T-helper 1 cell treated with Interleukin-12 subunit alpha and Interleukin-12 subunit beta and Interleukin-4 antibody, amounts not matched to agents 30 μg/mL and 1 μg/mL, for 36 hours (primary cell): Measurements from ENCODE around the gene FAM114A1.
"Not testable (repeated sequence)": the region's sequence is repeated elsewhere in the genome, so short reads cannot be mapped to it uniquely, and the experiment has no call there.

Experiments used
- H3K27ac Mint-ChIP-seq: one replicate; pipeline ENCODE4 v1.8.0; 2021; ENCODE audit warnings: mild to moderate bottlenecking, mixed read lengths
- H3K27me3 Mint-ChIP-seq: one replicate; pipeline ENCODE4 v1.8.0; 2021; ENCODE audit warnings: low read depth, mixed read lengths
- H3K36me3 Mint-ChIP-seq: one replicate; pipeline ENCODE4 v1.8.0; 2021; ENCODE audit warnings: low read depth, mixed read lengths
- H3K4me1 Mint-ChIP-seq: one replicate; pipeline ENCODE4 v1.8.0; 2021; ENCODE audit warnings: low read depth, mixed read lengths
- H3K4me3 Mint-ChIP-seq: one replicate; pipeline ENCODE4 v1.8.0; 2021; ENCODE audit warnings: mild to moderate bottlenecking, moderate library complexity, mixed read lengths
- H3K9me3 Mint-ChIP-seq: one replicate; pipeline ENCODE4 v1.8.0; 2021; ENCODE audit warnings: mixed read lengths

FAM114A1 gene

GRCh38 chr4:38967260-38968095 is 99.9 kb downstream of the FAM114A1 start:
- no peaks in the 10 kb centered on the region for H3K27me3 Mint-ChIP-seq
- H3K4me3 Mint-ChIP-seq = no peak overlapping the region
- peak overlapping the region; percentile 38 for H3K27ac Mint-ChIP-seq
- H3K36me3 Mint-ChIP-seq = peaks cover 79% of the 10 kb centered on the region
- peaks cover 24% of the 10 kb centered on the region for H3K4me1 Mint-ChIP-seq
- peaks cover 16% of the 10 kb centered on the region for H3K9me3 Mint-ChIP-seq

GRCh38 chr4:38968668-38969067 is 101.1 kb downstream of the FAM114A1 start:
- Mint-ChIP-seq H3K4me1 (peaks cover 17% of the 10 kb centered on the region), H3K9me3 (peaks cover 7% of the 10 kb centered on the region), H3K27ac (no peak overlapping the region), H3K4me3 (no peak overlapping the region), H3K36me3 (peaks cover 75% of the 10 kb centered on the region), H3K27me3 (no peaks in the 10 kb centered on the region)

GRCh38 chr4:38976308-38976707 is 108.7 kb downstream of the FAM114A1 start:
- no peak overlapping the region for H3K4me3 Mint-ChIP-seq
- H3K36me3 Mint-ChIP-seq = peaks cover 59% of the 10 kb centered on the region
- no peaks in the 10 kb centered on the region for H3K27me3 Mint-ChIP-seq
- no peak overlapping the region for H3K27ac Mint-ChIP-seq
- no peaks in the 10 kb centered on the region for H3K9me3 Mint-ChIP-seq
- peaks cover 15% of the 10 kb centered on the region for H3K4me1 Mint-ChIP-seq

- no peak overlapping the region for H3K4me3 Mint-ChIP-seq
- H3K9me3 Mint-ChIP-seq = no peaks in the 10 kb centered on the region
- H3K4me1 Mint-ChIP-seq = peaks cover 32% of the 10 kb centered on the region
- H3K27me3 Mint-ChIP-seq = no peaks in the 10 kb centered on the region
- no peak overlapping the region for H3K27ac Mint-ChIP-seq
- peaks cover 68% of the 10 kb centered on the region for H3K36me3 Mint-ChIP-seq
These were observed 111.5 kb downstream of the FAM114A1 start for GRCh38 chr4:38979081-38979480.

GRCh38 chr4:38979511-38980230 is 112.1 kb downstream of the FAM114A1 start:
- Mint-ChIP-seq H3K4me3 (no peak overlapping the region), H3K36me3 (peaks cover 71% of the 10 kb centered on the region), H3K27me3 (no peaks in the 10 kb centered on the region), H3K9me3 (no peaks in the 10 kb centered on the region), H3K27ac (no peak overlapping the region), H3K4me1 (peaks cover 36% of the 10 kb centered on the region)

GRCh38 chr4:38980903-38981676 is 113.5 kb downstream of the FAM114A1 start:
- Mint-ChIP-seq H3K4me3 (peak overlapping the region; percentile 38), H3K27ac (peak overlapping the region; percentile 81), H3K4me1 (peaks cover 45% of the 10 kb centered on the region), H3K27me3 (no peaks in the 10 kb centered on the region), H3K9me3 (no peaks in the 10 kb centered on the region), H3K36me3 (peaks cover 69% of the 10 kb centered on the region)

- H3K4me3 Mint-ChIP-seq = no peak overlapping the region
- H3K36me3 Mint-ChIP-seq = peaks cover 64% of the 10 kb centered on the region
- H3K4me1 Mint-ChIP-seq = peaks cover 55% of the 10 kb centered on the region
- H3K27ac Mint-ChIP-seq = no peak overlapping the region
- H3K27me3 Mint-ChIP-seq = no peaks in the 10 kb centered on the region
- no peaks in the 10 kb centered on the region for H3K9me3 Mint-ChIP-seq
These were observed 114.9 kb downstream of the FAM114A1 start for GRCh38 chr4:38982361-38983095.

GRCh38 chr4:38983291-38983690 is 115.7 kb downstream of the FAM114A1 start:
- Mint-ChIP-seq H3K4me1 (peaks cover 61% of the 10 kb centered on the region), H3K27me3 (no peaks in the 10 kb centered on the region), H3K9me3 (no peaks in the 10 kb centered on the region), H3K36me3 (peaks cover 65% of the 10 kb centered on the region), H3K4me3 (no peak overlapping the region), H3K27ac (peak overlapping the region; percentile 49)

- H3K27ac Mint-ChIP-seq = peak overlapping the region; percentile 84
- no peaks in the 10 kb centered on the region for H3K27me3 Mint-ChIP-seq
- peaks cover 67% of the 10 kb centered on the region for H3K4me1 Mint-ChIP-seq
- H3K4me3 Mint-ChIP-seq = peak overlapping the region; percentile 55
- peaks cover 64% of the 10 kb centered on the region for H3K36me3 Mint-ChIP-seq
- no peaks in the 10 kb centered on the region for H3K9me3 Mint-ChIP-seq
These were observed 116.4 kb downstream of the FAM114A1 start for GRCh38 chr4:38983787-38984598.

GRCh38 chr4:38985410-38986100 is 117.9 kb downstream of the FAM114A1 start:
- H3K36me3 Mint-ChIP-seq = peaks cover 60% of the 10 kb centered on the region
- peak overlapping the region; percentile 76 for H3K4me3 Mint-ChIP-seq
- peak overlapping the region; percentile 89 for H3K27ac Mint-ChIP-seq
- no peaks in the 10 kb centered on the region for H3K27me3 Mint-ChIP-seq
- H3K4me1 Mint-ChIP-seq = peaks cover 67% of the 10 kb centered on the region
- no peaks in the 10 kb centered on the region for H3K9me3 Mint-ChIP-seq

- Mint-ChIP-seq H3K4me1 (peaks cover 54% of the 10 kb centered on the region), H3K27me3 (no peaks in the 10 kb centered on the region), H3K36me3 (peaks cover 53% of the 10 kb centered on the region)
These were observed 119.9 kb downstream of the FAM114A1 start for GRCh38 chr4:38987491-38987890.

GRCh38 chr4:38988353-38988752 is 120.7 kb downstream of the FAM114A1 start:
- peaks cover 50% of the 10 kb centered on the region for H3K36me3 Mint-ChIP-seq
- H3K27ac Mint-ChIP-seq = peak overlapping the region; percentile 70
- peak overlapping the region; percentile 6 for H3K4me3 Mint-ChIP-seq
- H3K4me1 Mint-ChIP-seq = peaks cover 49% of the 10 kb centered on the region
- not testable (repeated sequence) for H3K9me3 Mint-ChIP-seq, H3K27me3 Mint-ChIP-seq

More at GRCh38 chr4:38987491-38987890, 119.9 kb downstream of the FAM114A1 start:
- no peak overlapping the region for H3K4me3 Mint-ChIP-seq
- no peaks in the 10 kb centered on the region for H3K9me3 Mint-ChIP-seq
- H3K27ac Mint-ChIP-seq = peak overlapping the region; percentile 70

- H3K27ac Mint-ChIP-seq = no peak overlapping the region
These were observed 121.9 kb downstream of the FAM114A1 start for GRCh38 chr4:38989487-38989886.

More at GRCh38 chr4:38989487-38989886, 121.9 kb downstream of the FAM114A1 start:
- Mint-ChIP-seq H3K27me3 (no peaks in the 10 kb centered on the region), H3K4me3 (no peak overlapping the region), H3K4me1 (peaks cover 44% of the 10 kb centered on the region), H3K9me3 (no peaks in the 10 kb centered on the region), H3K36me3 (peaks cover 51% of the 10 kb centered on the region)
